K562 (cell line): ENCODE measurements around the gene FYB1. TPM values are rescaled to one million over a fixed set of nuclear protein-coding genes. Genes with fewer than 3 reads are reported as not detected.

ENCODE experiments used
- ATF3 ChIP-seq, 2 experiments: fragments of 450-650 bp in 1 of 2; sonication (generic) in 1 of 2; formaldehyde crosslinking in 1 of 2; IDR thresholded peaks in 1 of 2; conservative IDR thresholded peaks in 1 of 2; 2 replicates each; pipeline versions ENCODE4 v1.6.1 to v1.8.1; 2016 to 2023; ENCODE audit warnings: mild to moderate bottlenecking in 2 of 2, moderate library complexity in 2 of 2, inconsistent platforms in 1 of 2, missing genetic modification reagents in 1 of 2
- BCL6 ChIP-seq: fragments of 250-450 bp; sonication (Bioruptor Pico); IDR thresholded peaks from 2 replicates; pipeline ENCODE4 v1.4.0; 2020
- CHAMP1 ChIP-seq: fragments of 450-650 bp; IDR thresholded peaks from 2 replicates; pipeline ENCODE4 v1.6.1; 2016; ENCODE audit warnings: mild to moderate bottlenecking
- DIDO1 ChIP-seq: fragments of 450-650 bp; IDR thresholded peaks from 2 replicates; pipeline ENCODE4 v1.6.1; 2016; ENCODE audit warnings: low read depth, missing biosample characterization, missing genetic modification characterization
- ELF4 ChIP-seq: fragments of 450-650 bp; formaldehyde crosslinking; IDR thresholded peaks from 2 replicates; pipeline ENCODE4 v1.4.0; 2022; ENCODE audit warnings: missing genetic modification characterization
- GABPA ChIP-seq: fragments of 200-800 bp; sonication (Bioruptor generic); conservative IDR thresholded peaks from 2 replicates; pipeline ENCODE4 v1.6.1; 2016; ENCODE audit warnings: low read depth, missing genetic modification characterization, missing compliant biosample characterization
- KDM5B ChIP-seq: fragments of 200-600 bp; sonication (generic); IDR thresholded peaks from 2 replicates; pipeline ENCODE4 v1.6.1; 2012; ENCODE audit warnings: low read depth, mild to moderate bottlenecking, moderate library complexity, low read length, control low read depth, inconsistent platforms; ENCODE audit not compliant: insufficient replicate concordance
- MAFF ChIP-seq: IDR thresholded peaks from 2 replicates; pipeline ENCODE4 v1.6.1; 2012; ENCODE audit warnings: low read length, improper control_type of control experiment
- NBN ChIP-seq: fragments of 450-650 bp; IDR thresholded peaks from 2 replicates; pipeline ENCODE4 v1.6.1; 2016; ENCODE audit warnings: low read depth, mild to moderate bottlenecking
- NR3C1 ChIP-seq: sonication (generic); formaldehyde crosslinking; IDR thresholded peaks from 2 replicates; pipeline ENCODE4 v1.8.1; 2022; ENCODE audit warnings: missing genetic modification reagents
- STAG1 ChIP-seq: sonication (generic); formaldehyde crosslinking; IDR thresholded peaks from 2 replicates; pipeline ENCODE4 v1.5.0; 2020; ENCODE audit warnings: missing genetic modification reagents, borderline replicate concordance
- ZNF589 ChIP-seq: fragments of 200-800 bp; sonication (Bioruptor generic); IDR thresholded peaks from 2 replicates; pipeline ENCODE4 v1.6.1; 2016; ENCODE audit warnings: low read depth, missing genetic modification characterization, missing compliant biosample characterization
- ZNF639 ChIP-seq, 2 experiments: fragments of 200-800 bp in 1 of 2; sonication (Bioruptor generic) in 1 of 2; sonication (generic) in 1 of 2; formaldehyde crosslinking in 1 of 2; IDR thresholded peaks in 1 of 2; conservative IDR thresholded peaks in 1 of 2; 2 replicates each; pipeline versions ENCODE4 v1.5.0 to v1.6.1; 2016 to 2020; ENCODE audit warnings: missing compliant biosample characterization in 1 of 2, missing genetic modification characterization in 1 of 2, missing genetic modification reagents in 1 of 2
- ZNF707 ChIP-seq: fragments of 250-450 bp; sonication (Bioruptor Pico); conservative IDR thresholded peaks from 2 replicates; pipeline ENCODE4 v1.8.0; 2022; ENCODE audit warnings: inconsistent platforms, mild to moderate bottlenecking, moderate library complexity
- polyA plus RNA-seq, 8 experiments: library from polyadenylated mRNA; depleted of rRNA in 4 of 8; stranded (reverse) in 5 of 8; unstranded in 3 of 8; fragments of >200 nt; fragmentation: Nextera tagmentation in 2 of 8; fragmentation: Illumina TruSeq in 1 of 8; extraction: Ambion mirVana in 2 of 8; extraction: Trizol in 1 of 8; gene quantifications; 2 replicates each; pipeline versions ENCODE4 v1.2.1 to v1.2.3, GENCODE V29; 2011 to 2014; ENCODE audit warnings: inconsistent platforms in 1 of 8, missing spikeins in 1 of 8
- total RNA-seq, 7 experiments: library from RNA; depleted of rRNA in 6 of 7; stranded (reverse); fragments of >200 nt in 6 of 7; fragmentation: Illumina TruSeq in 2 of 7; extraction: Trizol in 2 of 7; gene quantifications; 2 replicates each; pipeline versions ENCODE4 v1.2.1 to v1.2.3, GENCODE V29; 2011 to 2021; ENCODE audit warnings: low replicate concordance in 1 of 7
- TF ChIP-seq, protein P1 (sequence below): fragments of 450-650 bp; IDR thresholded peaks from 2 replicates; pipeline ENCODE4 v1.6.1; 2017; ENCODE audit warnings: mild to moderate bottlenecking, moderate library complexity
- TF ChIP-seq, protein P2 (sequence below): fragments of 250-450 bp; sonication (Bioruptor Pico); IDR thresholded peaks from 2 replicates; pipeline ENCODE4 v1.5.0; 2021; ENCODE audit warnings: mild to moderate bottlenecking, moderate library complexity

The FYB1 gene
- total and polyA plus RNA-seq, 9 of the 15 experiments (the other 6 are each of a cell fraction or from before 2014, with no cell fraction given) = 4.7 to 31.5 (median 9.7) TPM

DNA sequence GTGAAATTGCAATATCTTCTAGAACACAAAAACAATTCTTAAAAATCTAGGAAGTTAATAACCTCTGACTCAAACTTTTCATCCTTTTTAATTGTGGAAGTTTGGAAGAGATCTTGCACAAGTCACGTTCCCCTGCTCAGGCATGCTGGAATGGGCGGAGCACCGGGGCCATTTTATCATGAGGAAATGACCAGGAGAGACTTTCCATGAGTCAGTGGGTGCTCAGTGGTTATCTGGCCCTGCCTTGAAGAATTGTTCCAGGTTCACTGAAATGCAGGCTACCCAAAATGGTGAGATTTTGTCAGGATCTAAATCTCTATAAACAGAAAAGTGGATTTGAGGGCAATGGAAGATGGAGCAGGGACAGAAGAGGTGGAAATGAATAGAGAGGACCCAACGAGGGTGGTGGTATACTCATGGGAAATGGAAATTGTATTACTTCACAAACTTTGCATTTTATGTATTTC lies 61.2 kb downstream of the FYB1 start (continued):
- TF ChIP-seq, protein P1, sequence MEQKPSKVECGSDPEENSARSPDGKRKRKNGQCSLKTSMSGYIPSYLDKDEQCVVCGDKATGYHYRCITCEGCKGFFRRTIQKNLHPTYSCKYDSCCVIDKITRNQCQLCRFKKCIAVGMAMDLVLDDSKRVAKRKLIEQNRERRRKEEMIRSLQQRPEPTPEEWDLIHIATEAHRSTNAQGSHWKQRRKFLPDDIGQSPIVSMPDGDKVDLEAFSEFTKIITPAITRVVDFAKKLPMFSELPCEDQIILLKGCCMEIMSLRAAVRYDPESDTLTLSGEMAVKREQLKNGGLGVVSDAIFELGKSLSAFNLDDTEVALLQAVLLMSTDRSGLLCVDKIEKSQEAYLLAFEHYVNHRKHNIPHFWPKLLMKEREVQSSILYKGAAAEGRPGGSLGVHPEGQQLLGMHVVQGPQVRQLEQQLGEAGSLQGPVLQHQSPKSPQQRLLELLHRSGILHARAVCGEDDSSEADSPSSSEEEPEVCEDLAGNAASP = no peak
- no peak for TF ChIP-seq STAG1
- TF ChIP-seq NR3C1 (CRISPR knock-in tag) = no peak
- TF ChIP-seq ZNF589 (CRISPR knock-in tag) = peak; percentile 77; the same call in 1 of the 2 replicates
- TF ChIP-seq ZNF707 (CRISPR knock-in tag) = no peak
- TF ChIP-seq ELF4 (CRISPR knock-in tag) = no peak
- no peak for TF ChIP-seq DIDO1 (tag)
- TF ChIP-seq BCL6 (CRISPR knock-in tag) = no peak
- peak; percentile 76 for TF ChIP-seq ATF3 (IDR thresholded peaks at IDR 0.05)
- TF ChIP-seq ATF3 (CRISPR knock-in tag; conservative IDR thresholded peaks at IDR 0.05) = no peak
- peak; percentile 57; the same call in 1 of the 2 replicates for TF ChIP-seq NBN
- peak in 1 of 2 experiments; percentile 44; a peak in 2 of 4 replicates for TF ChIP-seq ZNF639 (CRISPR knock-in tag; conservative IDR thresholded peaks at IDR 0.05 in 1 of 2, IDR thresholded peaks at IDR 0.05 in 1 of 2)
- TF ChIP-seq KDM5B = no peak
- peak; percentile 71; the same call in 1 of the 2 replicates for TF ChIP-seq CHAMP1
- TF ChIP-seq, protein P2, sequence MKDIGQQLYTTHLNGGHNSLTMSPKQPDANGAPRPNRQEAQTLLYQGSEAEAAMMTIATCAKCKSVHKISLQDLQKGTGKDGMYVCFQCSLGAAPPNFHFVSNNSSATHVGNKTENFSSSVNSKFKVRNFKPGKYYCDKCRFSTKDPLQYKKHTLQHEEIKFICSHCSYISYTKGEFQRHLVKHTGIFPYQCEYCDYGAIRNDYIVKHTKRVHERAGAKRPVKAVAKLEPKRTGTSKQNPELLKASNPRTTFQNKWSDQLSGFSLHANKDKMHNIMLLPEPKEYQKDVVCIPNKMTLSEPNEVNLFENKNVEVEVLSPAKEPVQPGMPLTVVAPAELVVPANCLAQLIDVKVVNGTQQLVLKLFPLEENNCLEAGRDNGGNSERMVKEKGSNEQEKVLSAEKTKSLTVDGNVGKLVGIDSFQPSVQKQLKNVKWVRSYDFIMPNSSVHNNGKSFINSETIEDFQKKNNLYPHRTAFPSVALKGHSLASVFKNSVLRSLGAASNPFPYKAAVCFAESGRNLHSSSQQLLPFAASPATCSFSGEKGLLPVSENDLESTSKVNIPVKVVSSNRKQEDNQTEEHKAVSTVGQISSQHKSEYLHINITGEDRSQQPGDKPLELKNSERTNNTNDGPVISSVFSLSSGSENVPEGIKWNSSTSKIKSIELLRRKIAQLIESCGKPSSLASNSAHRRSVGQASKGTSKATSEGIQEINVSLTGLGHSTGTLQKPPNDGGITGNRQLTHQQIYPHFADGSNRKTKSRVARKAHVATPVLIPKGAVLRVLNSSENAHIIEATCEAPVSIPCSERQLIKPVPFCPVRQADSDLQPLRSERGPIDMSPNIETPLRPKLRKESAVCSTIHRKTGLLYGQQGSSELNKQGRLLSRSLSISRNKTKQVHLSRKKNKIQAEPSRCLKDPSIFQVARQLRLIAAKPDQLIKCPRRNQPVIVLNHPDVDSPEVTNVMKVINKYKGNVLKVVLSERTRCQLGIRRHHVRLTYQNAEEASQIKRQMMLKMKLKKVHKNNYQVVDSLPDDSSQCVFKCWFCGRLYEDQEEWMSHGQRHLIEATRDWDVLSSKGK (CRISPR knock-in tag) = no peak
- TF ChIP-seq MAFF = peak; percentile 20; the same call in 1 of the 2 replicates
- no peak for TF ChIP-seq GABPA (tag)
